IMR-90 (cell line): ENCODE data around the gene GSTK1. TPM values are rescaled to one million over a fixed set of nuclear protein-coding genes. Genes with fewer than 3 reads are reported as not detected.

Source experiments
- ATAC-seq: fragments of 200-7000 bp; cut with Tn5 transposase; 2 replicates; pipeline ENCODE4 v1.9.1; 2020; ENCODE audit warnings: low read depth, mild to moderate bottlenecking, moderate library complexity
- BruUV-seq: library from RNA; stranded (reverse); fragments of 400-500 nt; replicated peaks from 2 replicates; lab custom pipeline; 2021; lab: Mats Ljungman, UMichigan
- CTCF ChIA-PET: fragments of 300-600 bp; formaldehyde crosslinking; extraction: SDS; loops from one replicate; lab custom pipeline; 2021; ENCODE audit warnings: antibody characterized with exemption; lab: Yijun Ruan, JAX
- POLR2A ChIA-PET: fragments of 300-600 bp; sonication (Branson Sonifier 250); formaldehyde crosslinking; loops from one replicate; lab custom pipeline; 2022; ENCODE audit warnings: antibody characterized with exemption; ENCODE audit not compliant: unreplicated experiment; lab: Charles Lee
- DNase-seq: peaks from one replicate; pipeline ENCODE4 v3.0.0; 2013
- H2AFZ ChIP-seq: replicated peaks from 2 replicates; pipeline ENCODE3; 2013; ENCODE audit warnings: low read length, mild to moderate bottlenecking; ENCODE audit not compliant: poor library complexity
- H2AK5ac ChIP-seq: 2 replicates; pipeline ENCODE4 v1.6.1; 2013; ENCODE audit warnings: low read depth, low read length, inconsistent platforms
- H2AK9ac ChIP-seq: replicated peaks from 2 replicates; pipeline ENCODE3; 2013; ENCODE audit warnings: mild to moderate bottlenecking, low read depth, low read length, moderate library complexity; ENCODE audit not compliant: poor library complexity
- H2BK120ac ChIP-seq: 2 replicates; pipeline ENCODE4 v1.6.1; 2013; ENCODE audit warnings: low read depth, low read length, inconsistent platforms
- H2BK15ac ChIP-seq: 3 replicates; pipeline ENCODE4 v1.6.1; 2013; ENCODE audit warnings: low read depth, low read length, inconsistent platforms
- H2BK20ac ChIP-seq: 2 replicates; pipeline ENCODE4 v1.6.1; 2013; ENCODE audit warnings: low read depth, mild to moderate bottlenecking, inconsistent platforms, low read length, moderate library complexity
- H2BK5ac ChIP-seq: 2 replicates; pipeline ENCODE4 v1.6.1; 2013; ENCODE audit warnings: mild to moderate bottlenecking, low read depth, low read length, inconsistent platforms; ENCODE audit not compliant: poor library complexity, severe bottlenecking
- H3K14ac ChIP-seq: replicated peaks from 2 replicates; pipeline ENCODE4 v1.6.1; 2013; ENCODE audit warnings: low read depth, low read length, inconsistent platforms
- H3K18ac ChIP-seq: 2 replicates; pipeline ENCODE4 v1.6.1; 2013; ENCODE audit warnings: low read depth, low read length, control low read depth
- H3K23ac ChIP-seq: 2 replicates; pipeline ENCODE4 v1.6.1; 2013; ENCODE audit warnings: low read depth, low read length, inconsistent platforms
- H3K27ac ChIP-seq: 2 replicates; pipeline ENCODE4 v1.5.1; 2013; ENCODE audit warnings: mild to moderate bottlenecking, control low read depth, low read length; ENCODE audit not compliant: insufficient read depth
- H3K27me3 ChIP-seq: 2 replicates; pipeline ENCODE4 v1.6.1; 2013; ENCODE audit warnings: low read length; ENCODE audit not compliant: control insufficient read depth, insufficient read depth
- H3K36me3 ChIP-seq: 2 replicates; pipeline ENCODE4 v1.6.1; 2013; ENCODE audit warnings: low read length, mixed read lengths; ENCODE audit not compliant: control insufficient read depth, insufficient read depth
- H3K4ac ChIP-seq: 2 replicates; pipeline ENCODE4 v1.6.1; 2013; ENCODE audit warnings: low read depth, low read length, inconsistent platforms
- H3K4me1 ChIP-seq: 2 replicates; pipeline ENCODE4 v1.6.1; 2013; ENCODE audit warnings: low read length, mixed read lengths; ENCODE audit not compliant: control insufficient read depth, insufficient read depth
- H3K4me2 ChIP-seq: 2 replicates; pipeline ENCODE4 v1.6.1; 2013; ENCODE audit warnings: low read depth, mild to moderate bottlenecking, control low read depth, low read length, moderate library complexity
- H3K4me3 ChIP-seq: 2 replicates; pipeline ENCODE4 v1.5.1; 2013; ENCODE audit warnings: low read depth, mild to moderate bottlenecking, control low read depth, low read length, moderate library complexity; ENCODE audit not compliant: insufficient read depth
- H3K56ac ChIP-seq: 2 replicates; pipeline ENCODE4 v1.6.1; 2013; ENCODE audit warnings: low read length, inconsistent platforms; ENCODE audit not compliant: insufficient read depth; ENCODE audit errors: extremely low read depth
- H3K79me1 ChIP-seq, 2 experiments: 2 replicates each; pipeline ENCODE4 v1.6.1; 2013; ENCODE audit warnings: low read length in 2 of 2, inconsistent platforms in 1 of 2, low read depth in 1 of 2
- H3K9ac ChIP-seq: 2 replicates; pipeline ENCODE4 v1.6.1; 2013; ENCODE audit warnings: low read depth, low read length, control low read depth
- H3K9me1 ChIP-seq: 2 replicates; pipeline ENCODE4 v1.6.1; 2013; ENCODE audit warnings: low read length, inconsistent platforms; ENCODE audit not compliant: insufficient read depth
- H3K9me3 ChIP-seq: 2 replicates; pipeline ENCODE4 v1.6.1; 2013; ENCODE audit warnings: low read length; ENCODE audit not compliant: control insufficient read depth, insufficient read depth
- H4K20me1 ChIP-seq: 2 replicates; pipeline ENCODE4 v1.6.1; 2013; ENCODE audit warnings: low read length, inconsistent platforms; ENCODE audit not compliant: insufficient read depth
- H4K5ac ChIP-seq: 2 replicates; pipeline ENCODE4 v1.6.1; 2013; ENCODE audit warnings: mild to moderate bottlenecking, low read depth, low read length, control low read depth
- H4K8ac ChIP-seq, 2 experiments: 2 replicates each; pipeline ENCODE4 v1.6.1; 2013; ENCODE audit warnings: low read depth in 2 of 2, low read length in 2 of 2, control low read depth in 1 of 2, inconsistent platforms in 1 of 2
- H4K91ac ChIP-seq: 2 replicates; pipeline ENCODE4 v1.6.1; 2013; ENCODE audit warnings: low read depth, low read length, inconsistent platforms; ENCODE audit not compliant: insufficient read depth
- BHLHE40 ChIP-seq: fragments of 150-350 bp; IDR thresholded peaks from 2 replicates; pipeline ENCODE4 v1.6.1; 2016; ENCODE audit warnings: mild to moderate bottlenecking, low read depth, low read length
- CTCF ChIP-seq: conservative IDR thresholded peaks from 2 replicates; pipeline ENCODE4 v1.5.1; 2012; ENCODE audit warnings: mild to moderate bottlenecking, low read depth, low read length, improper control_type of control experiment
- FOS ChIP-seq: fragments of 150-350 bp; IDR thresholded peaks from 2 replicates; pipeline ENCODE4 v1.6.1; 2016; ENCODE audit warnings: low read depth, low read length
- MAZ ChIP-seq: IDR thresholded peaks from 2 replicates; pipeline ENCODE4 v1.6.1; 2012; ENCODE audit warnings: low read depth, mild to moderate bottlenecking, low read length, improper control_type of control experiment, moderate library complexity, borderline replicate concordance
- NFE2L2 ChIP-seq: fragments of 150-350 bp; IDR thresholded peaks from 2 replicates; pipeline ENCODE4 v1.6.1; 2016; ENCODE audit warnings: low read depth, mild to moderate bottlenecking, low read length
- RAD21 ChIP-seq: IDR thresholded peaks from 2 replicates; pipeline ENCODE4 v1.6.1; 2012; ENCODE audit warnings: low read length, improper control_type of control experiment
- RCOR1 ChIP-seq: IDR thresholded peaks from 2 replicates; pipeline ENCODE4 v1.6.1; 2012; ENCODE audit warnings: mild to moderate bottlenecking, low read length, improper control_type of control experiment; ENCODE audit not compliant: insufficient replicate concordance
- RFX5 ChIP-seq: IDR thresholded peaks from 2 replicates; pipeline ENCODE4 v1.8.0; 2012; ENCODE audit warnings: low read depth, mild to moderate bottlenecking, low read length, moderate library complexity
- SMC3 ChIP-seq: fragments of 150-350 bp; IDR thresholded peaks from 2 replicates; pipeline ENCODE4 v1.6.1; 2016; ENCODE audit warnings: low read depth, mild to moderate bottlenecking, antibody characterized with exemption, low read length, moderate library complexity
- USF2 ChIP-seq: fragments of 150-350 bp; IDR thresholded peaks from 2 replicates; pipeline ENCODE4 v1.6.1; 2017; ENCODE audit warnings: mild to moderate bottlenecking, antibody characterized with exemption, low read length, low read depth
- WGBS, 2 experiments: methylation state at CpG; one replicate each; pipeline versions ENCODE4 v1.1.5 to v1.1.7; 2013; ENCODE audit warnings: missing lambda C conversion rate in 2 of 2; ENCODE audit not compliant: insufficient read length in 1 of 2; ENCODE audit errors: extremely low coverage in 2 of 2; 5-methylcytosine and 5-hydroxymethylcytosine counted together
- dilution Hi-C: fragments of 300-500 bp; cut with HindIII; formaldehyde crosslinking; loops from one replicate; pipeline ENCODE4 v1.14.3; 2018; ENCODE audit warnings: low sequenced_read_pairs; ENCODE audit not compliant: unreplicated experiment
- in situ Hi-C: fragments of 300-500 bp; cut with MboI; formaldehyde crosslinking; loops from 3 replicates; pipeline ENCODE4 v1.14.3; 2019; ENCODE audit warnings: low sequenced_read_pairs, inconsistent platforms, mixed read lengths
- intact Hi-C: fragments of 100-400 bp; cut with micrococcal nuclease; formaldehyde crosslinking; loops from 2 replicates; pipeline ENCODE4 v1.10.0; 2022
- polyA plus RNA-seq, 3 experiments: library from polyadenylated mRNA; depleted of rRNA; stranded (reverse); fragments of >200 nt; gene quantifications; 2 replicates each; pipeline ENCODE4 v1.2.3, GENCODE V29; 2012; ENCODE audit warnings: low replicate concordance in 1 of 3
- total RNA-seq: library from RNA; depleted of rRNA; stranded (reverse); fragments of >200 nt; gene quantifications from 2 replicates; pipeline ENCODE4 v1.2.3, GENCODE V29; 2012

Gene GSTK1
- total and polyA plus RNA-seq, 2 of the 4 experiments (the other 2 are of a cell fraction) = 64.9 to 111 TPM

DNA sequence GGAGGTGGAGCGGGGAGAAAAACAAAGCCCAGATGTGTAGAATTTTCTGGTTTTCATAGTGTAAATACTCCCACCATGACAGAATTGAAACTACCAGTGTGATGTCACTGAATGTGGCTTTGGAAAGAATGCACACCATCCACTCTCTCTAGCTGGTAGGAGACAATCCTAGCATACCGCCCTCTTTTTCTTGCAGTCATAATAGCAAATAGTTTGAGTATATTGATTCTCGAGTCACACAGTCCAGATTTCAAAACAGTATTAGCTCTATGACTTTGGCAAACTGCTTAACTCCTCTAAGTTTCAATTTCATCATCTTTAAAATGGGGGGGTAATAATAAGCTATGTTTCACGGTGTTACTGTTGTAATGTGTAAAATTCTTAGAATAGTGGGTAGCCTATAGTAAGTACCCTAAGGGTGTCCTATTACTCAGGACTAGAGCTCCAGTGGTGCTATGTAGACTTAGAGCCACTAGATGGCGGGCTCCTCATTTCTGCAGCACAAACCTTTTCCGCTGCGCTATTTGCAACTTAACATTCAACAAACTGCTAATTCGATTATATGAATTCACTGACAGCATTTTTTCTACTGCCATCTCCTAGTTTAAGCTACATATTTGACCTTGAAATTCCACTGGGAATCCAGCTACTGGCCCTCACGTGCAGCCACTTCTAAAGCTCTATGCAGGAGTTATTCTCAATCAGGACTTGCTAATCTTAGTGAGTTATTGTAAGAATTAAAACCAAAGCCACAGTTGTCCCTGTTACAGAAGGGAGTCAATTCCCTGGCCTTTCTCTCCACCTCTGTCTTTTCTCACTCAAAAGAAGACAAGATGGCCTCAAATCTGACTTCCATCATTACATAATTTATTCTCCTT is 22.7 kb upstream of the GSTK1 start:
- intact Hi-C loops = loop anchor here (2.0 to 5.0 kb wide), 2 partner anchors 142 to 176 kb away; partner anchors contain the start of gene ZYX
- H3K56ac ChIP-seq = no peak overlapping the region
- CTCF ChIA-PET = interaction anchor here (0.6 to 2.2 kb wide), 26 partner anchors 9 to 922 kb away, joined by 3 to 24 read pairs (median 4); partner anchors contain the start of genes CLCN1, GSTK1 and TAS2R40
- no peak overlapping the region for H4K5ac ChIP-seq
- no peaks in the 10 kb centered on the region for H3K79me1 ChIP-seq
- peaks cover 4% of the 10 kb centered on the region; the same call in 1 of the 2 replicates for H3K4me1 ChIP-seq
- H2BK20ac ChIP-seq = no peak overlapping the region
- no peak overlapping the region for H3K18ac ChIP-seq
- H2BK5ac ChIP-seq = peak overlapping the region; percentile 11
- dilution Hi-C loops = no loop called here
- H3K4me2 ChIP-seq = peak overlapping the region; percentile 86
- no TSS peak for BruUV-seq
- TF ChIP-seq BHLHE40 (peak; percentile 32; the same call in 1 of the 2 replicates), SMC3 (peak; percentile 88), RCOR1 (no peak), RFX5 (no peak), NFE2L2 (no peak), RAD21 (peak; percentile 89), CTCF (peak; percentile 91), USF2 (no peak), MAZ (no peak), FOS (no peak)
- H3K9me3 ChIP-seq = peaks cover 2% of the 10 kb centered on the region; the same call in 1 of the 2 replicates
- peak overlapping the region; percentile 61 for H3K9ac ChIP-seq
- POLR2A ChIA-PET = no interaction called here
- H3K36me3 ChIP-seq = no peaks in the 10 kb centered on the region
- H4K20me1 ChIP-seq = no peaks in the 10 kb centered on the region
- no peak overlapping the region for H2AK9ac ChIP-seq
- H2BK120ac ChIP-seq = no peak overlapping the region
- H2AK5ac ChIP-seq = no peak overlapping the region
- no peak overlapping the region for H4K91ac ChIP-seq
- H3K9me1 ChIP-seq = no peaks in the 10 kb centered on the region
- peak; percentile 95 for ATAC-seq
- no peak overlapping the region for H3K4me3 ChIP-seq
- no peak overlapping the region for H3K27ac ChIP-seq
- 5% methylated on average over 4 of the region's 9 CpGs; no CpG with 5 or more reads in 1 of the 2 experiments for WGBS, 2 experiments
- H2BK15ac ChIP-seq = no peak overlapping the region
- in situ Hi-C loops = no loop called here
- no peak overlapping the region for H3K14ac ChIP-seq
- peaks cover 4% of the 10 kb centered on the region; the same call in 1 of the 2 replicates for H3K27me3 ChIP-seq
- H3K4ac ChIP-seq = no peak overlapping the region
- H4K8ac ChIP-seq = no peak overlapping the region
- DNase-seq = peak; percentile 86
- H3K23ac ChIP-seq = no peak overlapping the region
- H2AFZ ChIP-seq = no peak overlapping the region
